Kidney (tissue), 14 donors: ENCODE results near the gene SELENOI. TPM values are rescaled to one million over a fixed set of nuclear protein-coding genes. Genes with fewer than 3 reads are reported as not detected.

Experiments used
- DNase-seq, 5 donors: peaks; one replicate each; pipeline ENCODE4 v3.0.0-alpha.2; 2013 to 2020
- FAIRE-seq: peaks from 2 replicates; lab custom pipeline; 2012; peaks lifted over from hg19 to GRCh38; lab: Jason Lieb, UNC
- H3K27ac ChIP-seq, 2 donors: one replicate each; pipeline ENCODE4 v1.7.0; 2013; ENCODE audit warnings: low read depth in 2 of 2, low read length in 2 of 2, inconsistent platforms in 1 of 2
- H3K27me3 ChIP-seq: one replicate; pipeline ENCODE4 v1.7.1; 2013; ENCODE audit warnings: low read length, inconsistent platforms; ENCODE audit not compliant: control insufficient read depth, insufficient read depth
- H3K36me3 ChIP-seq, 3 donors: one replicate each; pipeline versions ENCODE4 v1.7.0 to v1.7.1; 2013; ENCODE audit warnings: low read length in 3 of 3, control low read depth in 1 of 3, inconsistent platforms in 1 of 3; ENCODE audit not compliant: insufficient read depth in 3 of 3, control insufficient read depth in 2 of 3
- H3K4me1 ChIP-seq, 3 donors: one replicate each; pipeline versions ENCODE4 v1.7.0 to v1.7.1; 2013; ENCODE audit warnings: low read length in 3 of 3, inconsistent platforms in 1 of 3, low read depth in 1 of 3; ENCODE audit not compliant: control insufficient read depth in 2 of 3, insufficient read depth in 2 of 3
- H3K4me3 ChIP-seq, 3 donors: one replicate each; pipeline versions ENCODE4 v1.7.0 to v1.8.1; 2013; ENCODE audit warnings: low read length in 3 of 3, control low read depth in 1 of 3, inconsistent platforms in 1 of 3
- H3K9ac ChIP-seq, 3 donors: one replicate each; pipeline versions ENCODE4 v1.7.0 to v1.7.1; 2013; ENCODE audit warnings: low read length in 3 of 3, control low read depth in 1 of 3, inconsistent platforms in 1 of 3
- H3K9me3 ChIP-seq, 3 donors: one replicate each; pipeline versions ENCODE4 v1.7.0 to v1.7.1; 2013; ENCODE audit warnings: low read length in 3 of 3, control low read depth in 1 of 3, inconsistent platforms in 1 of 3; ENCODE audit not compliant: control insufficient read depth in 2 of 3, insufficient read depth in 1 of 3
- intact Hi-C: fragments of 100-400 bp; cut with DNase I; formaldehyde crosslinking; loops from one replicate; pipeline ENCODE4 v1.11.1; 2022
- polyA plus RNA-seq: library from polyadenylated mRNA; stranded (reverse); fragments of 350-450 nt; fragmentation: Illumina TruSeq; extraction: RNeasy Lipid Tissue Mini Kit (QIAGEN cat#74804); gene quantifications from one replicate; pipeline ENCODE4 v1.2.3, GENCODE V29; 2014; ENCODE audit warnings: low read depth, low replicate concordance; ENCODE audit not compliant: insufficient read depth
- total RNA-seq: library from RNA; stranded (reverse); fragmentation: NEBNext Ultra II Directional; extraction: Animal tissue kit (Norgen Biotek cat#: 25700); gene quantifications from one replicate; pipeline ENCODE4 v1.2.1, GENCODE V29; 2021
- TF ChIP-seq, protein P1 (sequence below): IDR thresholded peaks from 3 replicates; pipeline ENCODE4 v1.5.1; 2012; ENCODE audit warnings: mild to moderate bottlenecking, moderate library complexity, borderline replicate concordance; ENCODE audit not compliant: insufficient read depth; ENCODE audit errors: extremely low read depth
- donor health status: control.
- donor health status: control.
- donor health status: control.
- donor health status: control.
- donor health status: control.
- donor health status: DM: yes; HTN: yes; CAD: no.
- donor health status: Normal renal cell carcinoma (clear cell type).

Gene SELENOI
- total and polyA plus RNA-seq, 2 donors from 2014 or later: 5.3 to 23.7 TPM

DNA sequence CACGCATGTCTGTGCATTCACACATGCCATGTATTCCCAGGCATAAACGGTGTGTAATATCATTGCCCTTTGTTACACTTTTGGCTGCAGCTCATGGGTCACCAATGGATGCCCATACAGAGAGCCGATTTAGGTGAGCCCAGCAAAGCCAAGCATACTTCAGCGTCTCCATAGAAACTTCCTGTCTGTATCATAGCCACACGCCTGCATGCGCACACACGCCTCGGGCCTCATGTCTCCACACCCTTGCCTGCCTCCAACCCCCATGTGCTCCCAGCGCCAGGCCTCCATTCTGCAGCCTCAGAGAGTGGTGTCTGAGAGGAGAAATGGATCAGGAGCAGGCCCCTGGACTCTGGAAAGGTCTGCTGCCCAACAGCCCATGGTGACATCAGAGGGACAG, 33.5 kb upstream of the SELENOI start:
- FAIRE-seq (no peak), DNase-seq (peak in 1 of 5 donors; percentile 49)
- intact Hi-C loops: no loop called here
- H3K9me3 ChIP-seq: no peaks in the 10 kb centered on the region
- no peaks in the 10 kb centered on the region for H3K27me3 ChIP-seq
- TF ChIP-seq, protein P1, sequence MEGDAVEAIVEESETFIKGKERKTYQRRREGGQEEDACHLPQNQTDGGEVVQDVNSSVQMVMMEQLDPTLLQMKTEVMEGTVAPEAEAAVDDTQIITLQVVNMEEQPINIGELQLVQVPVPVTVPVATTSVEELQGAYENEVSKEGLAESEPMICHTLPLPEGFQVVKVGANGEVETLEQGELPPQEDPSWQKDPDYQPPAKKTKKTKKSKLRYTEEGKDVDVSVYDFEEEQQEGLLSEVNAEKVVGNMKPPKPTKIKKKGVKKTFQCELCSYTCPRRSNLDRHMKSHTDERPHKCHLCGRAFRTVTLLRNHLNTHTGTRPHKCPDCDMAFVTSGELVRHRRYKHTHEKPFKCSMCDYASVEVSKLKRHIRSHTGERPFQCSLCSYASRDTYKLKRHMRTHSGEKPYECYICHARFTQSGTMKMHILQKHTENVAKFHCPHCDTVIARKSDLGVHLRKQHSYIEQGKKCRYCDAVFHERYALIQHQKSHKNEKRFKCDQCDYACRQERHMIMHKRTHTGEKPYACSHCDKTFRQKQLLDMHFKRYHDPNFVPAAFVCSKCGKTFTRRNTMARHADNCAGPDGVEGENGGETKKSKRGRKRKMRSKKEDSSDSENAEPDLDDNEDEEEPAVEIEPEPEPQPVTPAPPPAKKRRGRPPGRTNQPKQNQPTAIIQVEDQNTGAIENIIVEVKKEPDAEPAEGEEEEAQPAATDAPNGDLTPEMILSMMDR: no peak
- H3K27ac ChIP-seq: no peak overlapping the region
- no peaks in the 10 kb centered on the region for H3K36me3 ChIP-seq
- H3K9ac ChIP-seq: no peak overlapping the region
- H3K4me3 ChIP-seq: no peak overlapping the region
- no peaks in the 10 kb centered on the region for H3K4me1 ChIP-seq

- intact Hi-C loops: no loop called here
- Histone ChIP-seq H3K27ac (no peak overlapping the region), H3K9ac (no peak overlapping the region), H3K4me1 (peaks cover 0 to 3% (median 0%) of the 10 kb centered on the region in 3 donors), H3K4me3 (no peak overlapping the region), H3K9me3 (no peaks in the 10 kb centered on the region), H3K36me3 (no peaks in the 10 kb centered on the region), H3K27me3 (no peaks in the 10 kb centered on the region)
- DNase-seq (peak in 1 of 5 donors; percentile 63), FAIRE-seq (no peak)
- TF ChIP-seq, protein P1: no peak
These were observed 32.5 kb upstream of the SELENOI start for GRCh38 chr2:26313446-26313845.

- Histone ChIP-seq H3K27ac (no peak overlapping the region), H3K9me3 (no peaks in the 10 kb centered on the region), H3K27me3 (no peaks in the 10 kb centered on the region), H3K9ac (no peak overlapping the region), H3K4me3 (no peak overlapping the region), H3K36me3 (no peaks in the 10 kb centered on the region), H3K4me1 (peaks cover 0 to 3% (median 0%) of the 10 kb centered on the region in 3 donors)
- no peak for FAIRE-seq
- TF ChIP-seq, protein P1: no peak
- peak in 1 of 5 donors; percentile 26 for DNase-seq
- intact Hi-C loops: no loop called here
These were observed 31.7 kb upstream of the SELENOI start for GRCh38 chr2:26314243-26314642.

DNA sequence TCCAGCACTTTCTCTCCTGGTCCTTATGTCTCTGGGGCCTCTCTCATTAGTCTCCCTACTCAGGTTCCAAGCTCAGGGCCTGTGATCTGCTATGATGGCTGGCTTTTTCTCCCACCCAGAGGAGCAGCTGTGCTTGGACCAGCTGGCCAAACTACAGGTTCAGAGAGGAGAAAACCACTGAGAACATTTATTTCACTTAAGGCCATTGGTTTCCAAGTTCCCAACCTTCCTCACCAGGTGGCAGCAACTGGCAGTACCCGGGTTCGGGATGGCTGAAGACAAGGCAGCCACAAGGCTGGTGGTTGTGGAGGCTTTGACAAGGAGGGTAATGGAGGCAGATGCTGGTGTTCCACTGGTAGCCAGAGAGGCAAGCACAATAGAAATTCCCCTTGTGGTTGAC, 29.9 kb upstream of the SELENOI start:
- Histone ChIP-seq H3K27me3 (no peaks in the 10 kb centered on the region), H3K4me1 (peaks cover 0 to 3% (median 0%) of the 10 kb centered on the region in 3 donors), H3K9me3 (no peaks in the 10 kb centered on the region), H3K4me3 (no peak overlapping the region), H3K9ac (no peak overlapping the region), H3K36me3 (no peaks in the 10 kb centered on the region), H3K27ac (no peak overlapping the region)
- intact Hi-C loops: no loop called here
- DNase-seq: peak in 3 of 5 donors; percentile 29 to 45 (median 41)
- TF ChIP-seq, protein P1: no peak
- no peak for FAIRE-seq
